Right renal cortex interstitium (tissue), 3 donors: ENCODE results near the gene FABP6. TPM values are rescaled to one million over a fixed set of nuclear protein-coding genes. Genes with fewer than 3 reads are reported as not detected.

ENCODE experiments used
- DNase-seq, 3 donors: peaks; one replicate each; pipeline ENCODE4 v3.0.0-alpha.2; 2013; ENCODE audit warnings: low read depth in 3 of 3, low spot score in 2 of 3
- polyA plus RNA-seq, 3 donors: library from polyadenylated mRNA; unstranded; fragments of 120-200 nt; gene quantifications; one replicate each; pipeline ENCODE4 v1.2.1, GENCODE V29; 2013; ENCODE audit not compliant: insufficient read length in 3 of 3

FABP6 gene
- polyA plus RNA-seq, 3 donors: 0.23 TPM; not detected in 2

GRCh38 chr5:160287378-160288051 lies 58.2 kb downstream of the FABP6 start:
- DNase-seq: no peak

Other genes starting within 250 kb of the FABP6 start
- gene TTC1, start 220.4 kb upstream of the FABP6 start, polyA plus RNA-seq: 10 to 100 TPM; 68.3 to 70.6 (median 70.2) TPM
- gene PWWP2A, start 110.1 kb upstream of the FABP6 start, polyA plus RNA-seq: 10 to 100 TPM; 30.4 to 32.6 (median 30.7) TPM
- 1 to 10 TPM; 7.0 to 8.5 (median 7.2) TPM for gene CCNJL, start 83.1 kb downstream of the FABP6 start, polyA plus RNA-seq
- 1 to 10 TPM in 1 of 3 donors, under 1 TPM in 2; 0.90 to 1.2 (median 0.98) TPM for gene C1QTNF2, start 141.1 kb downstream of the FABP6 start, polyA plus RNA-seq
- gene FAM200C, start 170.5 kb downstream of the FABP6 start, polyA plus RNA-seq: 10 to 100 TPM; 13.4 to 15.3 (median 14.5) TPM
- gene SLU7, start 189.6 kb downstream of the FABP6 start, polyA plus RNA-seq: 10 to 100 TPM; 82.8 to 89.6 (median 83.6) TPM
- 10 to 100 TPM; 68.5 to 72.3 (median 71.7) TPM for gene PTTG1, start 192.3 kb downstream of the FABP6 start, polyA plus RNA-seq